Gastrocnemius medialis (tissue), 4 donors: ENCODE data around the gene MIAT. TPM values are rescaled to one million over a fixed set of nuclear protein-coding genes. Genes with fewer than 3 reads are reported as not detected.

ENCODE experiments used
- ATAC-seq, 2 donors: fragments of 150-250 bp; one replicate each; pipeline ENCODE4 v1.9.1; 2016
- DNase-seq, 2 donors: peaks; one replicate each; pipeline ENCODE4 v3.0.0-alpha.2; 2019
- H3K27ac ChIP-seq, 4 donors: fragments of 200-600 bp; sonication (generic); 1 replicate in 1 of 4; 2 replicates in 3 of 4; pipeline ENCODE4 v1.5.1; 2016 to 2018; ENCODE audit warnings: mild to moderate bottlenecking in 2 of 4, moderate library complexity in 1 of 4
- H3K27me3 ChIP-seq, 3 donors: fragments of 200-600 bp; sonication (generic) in 2 of 3; 1 replicate in 1 of 3; 2 replicates in 2 of 3; pipeline versions ENCODE4 v1.5.1 to v1.6.0; 2016 to 2019; ENCODE audit warnings: mild to moderate bottlenecking in 1 of 3, moderate library complexity in 1 of 3
- H3K36me3 ChIP-seq, 2 donors: fragments of 200-600 bp; sonication (generic) in 1 of 2; one replicate each; pipeline ENCODE4 v1.5.1; 2017 to 2018
- H3K4me1 ChIP-seq, 2 donors: fragments of 200-600 bp; sonication (generic) in 1 of 2; one replicate each; pipeline ENCODE4 v1.5.1; 2016 to 2017; ENCODE audit warnings: mild to moderate bottlenecking in 2 of 2
- H3K4me3 ChIP-seq, 4 donors: fragments of 200-600 bp; sonication (generic) in 3 of 4; 1 replicate in 1 of 4; 2 replicates in 3 of 4; pipeline ENCODE4 v1.5.1; 2016 to 2019; ENCODE audit warnings: mild to moderate bottlenecking in 2 of 4
- H3K9me3 ChIP-seq, 3 donors: fragments of 200-600 bp; sonication (generic) in 2 of 3; 1 replicate in 1 of 3; 2 replicates in 2 of 3; pipeline ENCODE4 v1.5.1; 2016 to 2019
- POLR2A ChIP-seq, 2 donors: fragments of 450-650 bp; IDR thresholded peaks; one replicate each; pipeline ENCODE4 v1.6.1; 2017; ENCODE audit warnings: antibody characterized with exemption in 2 of 2, mild to moderate bottlenecking in 2 of 2, moderate library complexity in 2 of 2
- in situ Hi-C, 4 donors: fragments of 200-750 bp; cut with MboI; loops; one replicate each; pipeline versions ENCODE4 v1.15.0 to v1.8.0; 2017; ENCODE audit warnings: low sequenced_read_pairs in 4 of 4
- intact Hi-C: fragments of 100-400 bp; cut with DNase I; formaldehyde crosslinking; loops from one replicate; pipeline ENCODE4 v1.15.1; 2023; ENCODE audit warnings: low total_unique reads
- total RNA-seq, 4 donors: library from RNA; depleted of rRNA; stranded (reverse); fragments of >200 nt; gene quantifications; one replicate each; pipeline versions ENCODE4 v1.1.0 to v1.2.3, GENCODE V29; 2016
- TF ChIP-seq, protein P1 (sequence below), 5 experiments: fragments of 450-650 bp in 3 of 5; fragments of 200-600 bp in 2 of 5; sonication (generic) in 2 of 5; IDR thresholded peaks in 4 of 5; conservative IDR thresholded peaks in 1 of 5; 1 replicate in 4 of 5; 2 replicates in 1 of 5; pipeline ENCODE4 v1.5.1; 2016 to 2019; ENCODE audit warnings: antibody characterized with exemption in 5 of 5, mild to moderate bottlenecking in 3 of 5, moderate library complexity in 3 of 5

The MIAT gene
- total RNA-seq, 4 donors from 2014 or later, result 0.02 to 0.25 (median 0.07) TPM; not detected in 1

DNA sequence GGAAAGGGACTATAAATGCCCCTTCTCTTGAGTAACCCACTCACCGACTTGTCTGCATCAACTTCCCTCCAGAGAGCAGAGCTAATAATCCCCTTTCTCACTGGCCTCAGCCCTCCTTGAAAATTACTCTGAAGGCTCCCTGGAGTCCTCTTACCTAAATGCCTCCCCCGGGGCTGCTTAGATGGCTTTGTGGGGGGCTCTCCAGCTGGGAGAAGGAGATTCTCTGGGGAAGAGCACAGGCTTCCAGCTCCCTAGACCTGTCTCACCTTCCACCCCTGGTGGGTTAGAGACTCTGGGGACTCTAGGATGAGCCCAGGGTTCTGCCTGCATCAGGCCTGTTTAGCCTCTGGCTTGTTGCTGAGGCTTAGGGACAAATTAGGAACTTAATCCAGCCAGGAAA, 39.8 kb downstream of the MIAT start:
- TF ChIP-seq, protein P1, sequence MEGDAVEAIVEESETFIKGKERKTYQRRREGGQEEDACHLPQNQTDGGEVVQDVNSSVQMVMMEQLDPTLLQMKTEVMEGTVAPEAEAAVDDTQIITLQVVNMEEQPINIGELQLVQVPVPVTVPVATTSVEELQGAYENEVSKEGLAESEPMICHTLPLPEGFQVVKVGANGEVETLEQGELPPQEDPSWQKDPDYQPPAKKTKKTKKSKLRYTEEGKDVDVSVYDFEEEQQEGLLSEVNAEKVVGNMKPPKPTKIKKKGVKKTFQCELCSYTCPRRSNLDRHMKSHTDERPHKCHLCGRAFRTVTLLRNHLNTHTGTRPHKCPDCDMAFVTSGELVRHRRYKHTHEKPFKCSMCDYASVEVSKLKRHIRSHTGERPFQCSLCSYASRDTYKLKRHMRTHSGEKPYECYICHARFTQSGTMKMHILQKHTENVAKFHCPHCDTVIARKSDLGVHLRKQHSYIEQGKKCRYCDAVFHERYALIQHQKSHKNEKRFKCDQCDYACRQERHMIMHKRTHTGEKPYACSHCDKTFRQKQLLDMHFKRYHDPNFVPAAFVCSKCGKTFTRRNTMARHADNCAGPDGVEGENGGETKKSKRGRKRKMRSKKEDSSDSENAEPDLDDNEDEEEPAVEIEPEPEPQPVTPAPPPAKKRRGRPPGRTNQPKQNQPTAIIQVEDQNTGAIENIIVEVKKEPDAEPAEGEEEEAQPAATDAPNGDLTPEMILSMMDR (IDR thresholded peaks at IDR 0.05 in 4 of 5, conservative IDR thresholded peaks at IDR 0.05 in 1 of 5), result no peak
- no peak for TF ChIP-seq POLR2A (IDR thresholded peaks at IDR 0.05)
- H3K4me3 ChIP-seq, result no peak overlapping the region
- intact Hi-C loops (no loop called here), in situ Hi-C loops (no loop called here)
- H3K36me3 ChIP-seq, result no peaks in the 10 kb centered on the region
- no peak overlapping the region for H3K27ac ChIP-seq
- H3K9me3 ChIP-seq, result no peaks in the 10 kb centered on the region
- DNase-seq (no peak), ATAC-seq (no peak)
- H3K4me1 ChIP-seq, result no peaks in the 10 kb centered on the region
- H3K27me3 ChIP-seq, result no peaks in the 10 kb centered on the region

DNA sequence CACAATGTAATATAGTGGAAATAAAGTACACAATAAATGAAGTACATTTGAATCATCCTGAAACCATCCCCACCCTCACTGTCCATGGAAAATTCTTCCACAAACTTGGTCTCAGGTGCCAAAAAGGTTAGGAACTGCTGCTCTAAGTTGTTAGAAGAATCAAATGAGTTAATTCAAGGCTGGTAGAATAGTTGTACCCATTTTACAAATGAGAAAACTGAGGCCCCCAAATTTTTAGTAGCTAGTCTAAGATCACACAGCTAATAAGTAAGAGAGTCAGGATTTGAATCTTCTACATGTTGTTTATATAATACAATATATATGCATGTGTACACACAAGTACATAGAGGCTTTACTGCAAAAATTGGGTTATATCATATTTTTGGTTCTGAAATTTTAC, 43.1 kb downstream of the MIAT start:
- H3K27ac ChIP-seq, result no peak overlapping the region
- no peak for TF ChIP-seq POLR2A (IDR thresholded peaks at IDR 0.05)
- TF ChIP-seq, protein P1 (IDR thresholded peaks at IDR 0.05 in 4 of 5, conservative IDR thresholded peaks at IDR 0.05 in 1 of 5), result no peak
- in situ Hi-C loops (no loop called here), intact Hi-C loops (loop anchor here (2.0 kb wide), 1 partner anchor 20 kb away; no protein-coding TSS in a partner anchor)
- no peak overlapping the region for H3K4me3 ChIP-seq
- no peak for ATAC-seq
- DNase-seq, result no peak
- no peaks in the 10 kb centered on the region for H3K36me3 ChIP-seq
- peaks cover 0 to 7% of the 10 kb centered on the region in 2 donors for H3K4me1 ChIP-seq
- H3K27me3 ChIP-seq, result no peaks in the 10 kb centered on the region
- no peaks in the 10 kb centered on the region for H3K9me3 ChIP-seq

DNA sequence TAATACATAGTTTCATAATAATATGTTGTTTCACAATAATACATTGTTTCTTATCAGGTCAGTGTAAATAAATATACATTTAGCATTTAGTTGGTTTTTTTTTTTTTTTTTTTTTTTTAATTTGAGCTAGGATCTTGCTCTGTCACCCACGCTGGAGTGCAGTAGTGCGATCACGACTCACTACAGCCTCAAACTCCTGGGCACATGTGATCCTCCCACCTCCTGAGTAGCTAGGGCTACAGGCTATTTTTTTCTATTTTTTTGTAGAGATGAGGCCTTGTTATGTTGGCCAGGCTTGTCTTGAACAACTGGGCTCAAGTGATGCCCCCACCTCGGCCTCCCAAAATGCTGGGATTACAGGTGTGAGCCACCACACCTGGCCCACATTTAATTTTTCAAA, 43.5 kb downstream of the MIAT start:
- ATAC-seq (no peak), DNase-seq (no peak)
- Histone ChIP-seq H3K36me3 (no peaks in the 10 kb centered on the region), H3K27me3 (no peaks in the 10 kb centered on the region), H3K4me1 (peaks cover 3 to 10% of the 10 kb centered on the region in 2 donors), H3K4me3 (no peak overlapping the region), H3K9me3 (no peaks in the 10 kb centered on the region), H3K27ac (no peak overlapping the region)
- intact Hi-C loops, result loop anchor here (2.0 kb wide), 1 partner anchor 20 kb away; no protein-coding TSS in a partner anchor
- in situ Hi-C loops, result no loop called here
- TF ChIP-seq, protein P1 (IDR thresholded peaks at IDR 0.05 in 4 of 5, conservative IDR thresholded peaks at IDR 0.05 in 1 of 5), result no peak
- no peak for TF ChIP-seq POLR2A (IDR thresholded peaks at IDR 0.05)

DNA sequence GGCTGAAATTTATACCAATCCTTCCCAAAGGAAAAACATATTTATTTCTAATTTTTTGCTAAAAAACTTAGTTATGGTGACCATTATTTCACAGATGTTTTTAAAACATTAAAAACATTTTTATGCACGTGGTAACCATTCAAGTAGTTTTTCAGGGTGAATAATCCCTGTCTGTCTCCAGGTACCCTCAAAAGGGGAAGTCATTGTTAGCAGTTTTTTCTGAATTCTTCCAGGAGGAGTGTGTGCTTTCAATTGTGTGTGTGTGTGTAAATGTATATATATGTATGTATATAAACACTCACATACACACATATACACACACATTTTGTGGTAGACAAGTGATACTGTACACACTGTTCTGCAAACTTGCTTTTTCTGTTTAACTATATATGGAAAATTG, 43.9 kb downstream of the MIAT start:
- Histone ChIP-seq H3K27ac (no peak overlapping the region), H3K36me3 (no peaks in the 10 kb centered on the region), H3K9me3 (no peaks in the 10 kb centered on the region), H3K27me3 (no peaks in the 10 kb centered on the region), H3K4me3 (no peak overlapping the region), H3K4me1 (peaks cover 3 to 10% of the 10 kb centered on the region in 2 donors)
- DNase-seq (no peak), ATAC-seq (no peak)
- in situ Hi-C loops, result no loop called here
- intact Hi-C loops, result loop anchor here (2.0 kb wide), 1 partner anchor 19 kb away; no protein-coding TSS in a partner anchor
- TF ChIP-seq, protein P1 (IDR thresholded peaks at IDR 0.05 in 4 of 5, conservative IDR thresholded peaks at IDR 0.05 in 1 of 5), result no peak
- no peak for TF ChIP-seq POLR2A (IDR thresholded peaks at IDR 0.05)
